HK-2 (cell line): Measurements from ENCODE around the gene MRPL10.

ENCODE experiments used
- DNase-seq: peaks from one replicate; pipeline ENCODE4 v3.0.0-alpha.2; 2018; ENCODE audit not compliant: unreplicated experiment

MRPL10 gene

GRCh38 chr17:47831003-47831933, at the start of gene MRPL10, which contains the start of gene LRRC46:
Gene MRPL10, minus strand, starts transcription at chr17:47831541. Its CDS starts 30 bp downstream, at chr17:47831511.
Gene LRRC46, plus strand, starts transcription at chr17:47831670. Its CDS starts 320 bp downstream, at chr17:47831990.
- peak; percentile 92 for DNase-seq

GRCh38 chr17:47879776-47880454, 48.6 kb upstream of the MRPL10 start:
- no peak for DNase-seq

- peak; percentile 29 for DNase-seq
Observed at GRCh38 chr17:47879028-47879585, 47.8 kb upstream of the MRPL10 start.

GRCh38 chr17:47878203-47879027, 47.1 kb upstream of the MRPL10 start:
- no peak for DNase-seq

GRCh38 chr17:47877368-47878034, 46.2 kb upstream of the MRPL10 start:
- no peak for DNase-seq

GRCh38 chr17:47875011-47875985, 44.0 kb upstream of the MRPL10 start:
- no peak for DNase-seq

- DNase-seq, result no peak
Observed at GRCh38 chr17:47873200-47874090, 42.1 kb upstream of the MRPL10 start.

GRCh38 chr17:47872651-47873161, 41.4 kb upstream of the MRPL10 start:
- no peak for DNase-seq

- DNase-seq, result no peak
Observed at GRCh38 chr17:47872019-47872650, 40.8 kb upstream of the MRPL10 start.

GRCh38 chr17:47871048-47871447, 39.7 kb upstream of the MRPL10 start:
- DNase-seq, result no peak

GRCh38 chr17:47870056-47870455, 38.7 kb upstream of the MRPL10 start:
- no peak for DNase-seq

- no peak for DNase-seq
Observed at GRCh38 chr17:47869114-47869513, 37.8 kb upstream of the MRPL10 start.

GRCh38 chr17:47867813-47868533, 36.6 kb upstream of the MRPL10 start:
- no peak for DNase-seq

GRCh38 chr17:47866941-47867340, 35.6 kb upstream of the MRPL10 start:
- no peak for DNase-seq

GRCh38 chr17:47864791-47865216, 33.5 kb upstream of the MRPL10 start:
- no peak for DNase-seq

GRCh38 chr17:47862621-47863440, 31.5 kb upstream of the MRPL10 start:
- peak; percentile 50 for DNase-seq
